Parathyroid adenoma (tissue), 2 donors: Measurements from ENCODE around the gene CDH13.

ENCODE experiments used
- H2AFZ ChIP-seq: fragments of 300-600 bp; sonication (generic); one replicate; pipeline ENCODE4 v1.7.0; 2017; ENCODE audit warnings: antibody characterized with exemption, mild to moderate bottlenecking
- H3K27ac ChIP-seq: fragments of 300-600 bp; sonication (generic); one replicate; pipeline ENCODE4 v1.7.0; 2017
- H3K27me3 ChIP-seq: fragments of 300-600 bp; sonication (generic); one replicate; pipeline ENCODE4 v1.7.0; 2017; ENCODE audit warnings: low read length; ENCODE audit not compliant: control insufficient read depth, insufficient read depth
- H3K36me3 ChIP-seq: fragments of 300-600 bp; sonication (generic); one replicate; pipeline ENCODE4 v1.7.0; 2017; ENCODE audit warnings: low read length; ENCODE audit not compliant: control insufficient read depth, insufficient read depth
- H3K4me1 ChIP-seq: fragments of 300-600 bp; sonication (generic); one replicate; pipeline ENCODE4 v1.7.0; 2017; ENCODE audit warnings: control low read depth
- H3K4me2 ChIP-seq: fragments of 300-600 bp; sonication (generic); one replicate; pipeline ENCODE4 v1.7.0; 2017; ENCODE audit warnings: low read length
- H3K4me3 ChIP-seq: fragments of 300-600 bp; sonication (generic); one replicate; pipeline ENCODE4 v1.7.0; 2017; ENCODE audit warnings: low read depth, low read length
- H3K79me2 ChIP-seq: fragments of 300-600 bp; sonication (generic); one replicate; pipeline ENCODE4 v1.7.0; 2017; ENCODE audit warnings: control low read depth
- H3K9ac ChIP-seq: fragments of 300-600 bp; sonication (generic); one replicate; pipeline ENCODE4 v1.7.0; 2017; ENCODE audit warnings: mild to moderate bottlenecking
- H3K9me3 ChIP-seq: fragments of 300-600 bp; sonication (generic); one replicate; pipeline ENCODE4 v1.7.0; 2017; ENCODE audit warnings: low read length; ENCODE audit not compliant: control insufficient read depth
- TF ChIP-seq, protein P1 (sequence below): fragments of 300-600 bp; sonication (generic); IDR thresholded peaks from one replicate; pipeline ENCODE4 v1.7.0; 2017; ENCODE audit warnings: antibody characterized with exemption, mild to moderate bottlenecking
- donor health status: primary hyperparathyroidism.

The CDH13 gene

DNA sequence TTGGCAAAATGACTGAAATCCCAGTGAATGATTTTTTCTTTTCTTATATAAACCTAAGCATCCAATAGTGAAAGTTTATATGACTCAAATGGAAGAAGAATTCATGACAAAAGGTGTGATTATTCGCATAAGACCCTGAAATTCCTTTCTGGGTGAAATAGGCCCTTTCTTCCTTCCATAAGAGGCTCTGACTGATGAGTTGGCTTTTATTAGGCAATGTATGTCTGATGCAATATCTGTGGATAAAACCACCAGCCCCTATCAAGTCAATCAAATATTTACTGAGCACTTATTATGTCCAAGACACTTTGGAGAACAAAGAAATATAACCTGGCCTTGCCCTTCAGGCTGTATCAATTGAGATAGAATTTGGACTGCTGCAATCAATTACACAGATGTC, 316.6 kb downstream of the CDH13 start:
- Histone ChIP-seq H3K4me2 (no peak overlapping the region), H3K36me3 (no peaks in the 10 kb centered on the region), H3K9me3 (no peaks in the 10 kb centered on the region), H3K4me1 (no peaks in the 10 kb centered on the region), H3K9ac (no peak overlapping the region), H3K79me2 (no peaks in the 10 kb centered on the region), H2AFZ (no peak overlapping the region), H3K27ac (no peak overlapping the region), H3K4me3 (no peak overlapping the region), H3K27me3 (no peaks in the 10 kb centered on the region)
- TF ChIP-seq, protein P1, sequence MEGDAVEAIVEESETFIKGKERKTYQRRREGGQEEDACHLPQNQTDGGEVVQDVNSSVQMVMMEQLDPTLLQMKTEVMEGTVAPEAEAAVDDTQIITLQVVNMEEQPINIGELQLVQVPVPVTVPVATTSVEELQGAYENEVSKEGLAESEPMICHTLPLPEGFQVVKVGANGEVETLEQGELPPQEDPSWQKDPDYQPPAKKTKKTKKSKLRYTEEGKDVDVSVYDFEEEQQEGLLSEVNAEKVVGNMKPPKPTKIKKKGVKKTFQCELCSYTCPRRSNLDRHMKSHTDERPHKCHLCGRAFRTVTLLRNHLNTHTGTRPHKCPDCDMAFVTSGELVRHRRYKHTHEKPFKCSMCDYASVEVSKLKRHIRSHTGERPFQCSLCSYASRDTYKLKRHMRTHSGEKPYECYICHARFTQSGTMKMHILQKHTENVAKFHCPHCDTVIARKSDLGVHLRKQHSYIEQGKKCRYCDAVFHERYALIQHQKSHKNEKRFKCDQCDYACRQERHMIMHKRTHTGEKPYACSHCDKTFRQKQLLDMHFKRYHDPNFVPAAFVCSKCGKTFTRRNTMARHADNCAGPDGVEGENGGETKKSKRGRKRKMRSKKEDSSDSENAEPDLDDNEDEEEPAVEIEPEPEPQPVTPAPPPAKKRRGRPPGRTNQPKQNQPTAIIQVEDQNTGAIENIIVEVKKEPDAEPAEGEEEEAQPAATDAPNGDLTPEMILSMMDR = no peak

DNA sequence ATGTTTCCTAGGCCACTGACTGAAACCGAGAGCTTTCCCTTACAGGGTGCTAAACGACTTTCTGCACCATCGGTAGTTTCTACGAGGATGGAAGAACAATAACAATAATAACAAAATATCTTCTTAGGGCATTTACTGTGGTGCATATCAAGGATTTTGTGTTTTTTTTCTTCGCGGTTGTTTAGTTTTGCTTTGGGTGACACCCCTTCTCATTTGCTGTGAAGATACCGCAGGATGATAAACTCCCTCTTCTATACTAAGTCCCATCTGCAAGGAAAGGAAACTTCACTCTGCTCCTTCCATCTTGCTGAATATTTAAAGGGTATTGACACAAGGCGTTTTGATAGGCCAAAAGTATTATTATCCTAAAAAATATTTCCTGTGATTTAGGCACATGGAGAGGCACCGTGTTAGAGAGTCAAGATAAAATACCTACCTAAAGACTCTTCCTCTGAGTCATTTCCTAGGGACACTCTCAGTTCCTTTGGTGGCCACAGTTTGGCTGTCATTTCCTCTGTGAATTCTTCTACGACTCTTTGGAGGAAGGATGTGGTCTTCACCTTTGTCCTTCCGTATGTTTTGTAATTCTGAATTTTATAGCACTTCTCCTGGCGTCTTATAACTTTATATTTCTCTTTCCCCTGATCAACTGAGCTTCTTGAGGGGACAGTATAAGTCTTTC, 318.8 kb downstream of the CDH13 start:
- TF ChIP-seq, protein P1 = no peak
- Histone ChIP-seq H3K4me3 (no peak overlapping the region), H2AFZ (no peak overlapping the region), H3K27ac (no peak overlapping the region), H3K9me3 (no peaks in the 10 kb centered on the region), H3K9ac (no peak overlapping the region), H3K4me2 (no peak overlapping the region), H3K4me1 (no peaks in the 10 kb centered on the region), H3K27me3 (no peaks in the 10 kb centered on the region), H3K79me2 (no peaks in the 10 kb centered on the region), H3K36me3 (no peaks in the 10 kb centered on the region)

DNA sequence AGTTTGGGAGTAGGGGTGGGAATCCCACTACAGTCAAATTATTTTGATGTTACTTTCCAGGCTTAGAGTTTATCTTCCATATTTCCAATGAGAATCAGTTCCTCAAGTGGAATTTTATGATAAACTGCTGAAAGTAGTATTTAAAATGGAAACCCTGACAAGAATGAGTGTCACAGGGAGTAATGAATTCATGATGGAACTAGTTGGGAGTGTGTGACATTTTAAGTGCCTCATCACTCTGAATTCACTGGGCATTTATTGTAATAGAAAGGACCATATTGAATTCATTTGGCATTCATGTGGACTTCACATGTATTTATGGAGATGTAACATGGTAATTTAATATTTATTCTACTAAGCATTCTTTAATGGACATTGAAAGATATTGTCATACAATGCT, 320.9 kb downstream of the CDH13 start:
- no peak overlapping the region for H3K4me2 ChIP-seq
- no peak overlapping the region for H3K4me3 ChIP-seq
- no peak overlapping the region for H3K9ac ChIP-seq
- no peaks in the 10 kb centered on the region for H3K9me3 ChIP-seq
- TF ChIP-seq, protein P1 = no peak
- no peaks in the 10 kb centered on the region for H3K79me2 ChIP-seq
- no peak overlapping the region for H3K27ac ChIP-seq
- H3K4me1 ChIP-seq = no peaks in the 10 kb centered on the region
- H2AFZ ChIP-seq = no peak overlapping the region
- H3K27me3 ChIP-seq = no peaks in the 10 kb centered on the region
- no peaks in the 10 kb centered on the region for H3K36me3 ChIP-seq

DNA sequence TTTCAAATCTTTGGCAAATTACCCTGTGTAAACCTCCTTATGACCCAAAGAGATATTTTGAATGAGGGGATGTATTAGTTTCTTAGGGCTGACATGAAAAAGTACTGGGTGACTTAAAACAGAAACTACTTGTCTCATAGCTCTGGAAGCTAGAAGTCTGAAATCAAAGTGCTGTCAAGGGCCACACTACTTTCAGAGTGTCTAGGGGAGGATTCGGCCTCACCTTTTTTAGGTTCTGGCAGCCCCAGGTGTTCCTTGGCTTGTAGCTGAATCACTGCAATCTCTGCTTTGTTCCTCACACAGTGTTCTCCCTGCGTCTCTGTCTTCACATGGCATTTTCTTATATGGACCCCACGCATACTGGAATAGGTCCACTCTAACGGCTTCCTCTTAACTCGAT, 322.2 kb downstream of the CDH13 start:
- Histone ChIP-seq H3K4me2 (no peak overlapping the region), H3K4me3 (no peak overlapping the region), H3K27me3 (no peaks in the 10 kb centered on the region), H3K36me3 (no peaks in the 10 kb centered on the region), H3K4me1 (no peaks in the 10 kb centered on the region), H3K9ac (no peak overlapping the region), H2AFZ (no peak overlapping the region), H3K9me3 (no peaks in the 10 kb centered on the region), H3K79me2 (no peaks in the 10 kb centered on the region), H3K27ac (no peak overlapping the region)
- TF ChIP-seq, protein P1 = no peak

DNA sequence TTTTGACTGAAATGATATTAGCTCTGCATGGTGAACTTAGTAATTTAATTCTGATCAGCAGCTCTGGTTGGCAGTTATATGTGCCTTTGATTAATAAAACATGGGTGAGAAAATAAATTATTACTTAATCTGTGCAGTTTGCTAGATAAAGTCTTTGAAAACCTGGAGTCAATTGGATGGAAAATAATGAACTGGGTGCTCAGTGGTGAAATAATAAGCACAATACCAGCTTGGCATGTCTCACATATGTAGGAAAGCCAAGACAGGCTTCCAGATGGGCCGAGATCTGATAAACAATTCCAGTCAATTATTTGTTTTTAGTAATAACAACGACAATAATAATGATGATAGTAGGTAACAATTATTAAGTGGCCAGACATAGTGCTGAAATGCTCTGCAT, 326.7 kb downstream of the CDH13 start:
- Histone ChIP-seq H3K27me3 (no peaks in the 10 kb centered on the region), H3K4me2 (no peak overlapping the region), H2AFZ (no peak overlapping the region), H3K9me3 (no peaks in the 10 kb centered on the region), H3K79me2 (no peaks in the 10 kb centered on the region), H3K9ac (no peak overlapping the region), H3K27ac (no peak overlapping the region), H3K4me1 (no peaks in the 10 kb centered on the region), H3K4me3 (no peak overlapping the region), H3K36me3 (no peaks in the 10 kb centered on the region)
- TF ChIP-seq, protein P1 = no peak
